PC-3 (cell line): Measurements from ENCODE around the gene THEM4. TPM values are rescaled to one million over a fixed set of nuclear protein-coding genes. Genes with fewer than 3 reads are reported as not detected.

Experiments used
- ATAC-seq: fragments of 200-7000 bp; cut with Tn5 transposase; 2 replicates; pipeline ENCODE4 v1.9.1; 2020; ENCODE audit warnings: mild to moderate bottlenecking, moderate library complexity
- BruUV-seq: library from RNA; stranded (reverse); fragments of 400-500 nt; replicated peaks from 2 replicates; lab custom pipeline; 2021; lab: Mats Ljungman, UMichigan
- CTCF ChIA-PET: fragments of 300-600 bp; sonication (Branson Sonifier 250); formaldehyde crosslinking; loops from one replicate; lab custom pipeline; 2022; ENCODE audit warnings: antibody characterized with exemption; lab: Charles Lee
- POLR2A ChIA-PET: fragments of 300-600 bp; sonication (Branson Sonifier 250); formaldehyde crosslinking; loops from one replicate; lab custom pipeline; 2022; ENCODE audit warnings: antibody characterized with exemption; ENCODE audit not compliant: unreplicated experiment; lab: Charles Lee
- DNase-seq: peaks from one replicate; pipeline ENCODE4 v3.0.0-alpha.2; 2015
- H2AFZ ChIP-seq: fragments of 300-600 bp; sonication (generic); 2 replicates; pipeline ENCODE4 v1.6.0; 2016; ENCODE audit warnings: antibody characterized with exemption, low read length
- H3F3A ChIP-seq: fragments of 300-600 bp; sonication (generic); one replicate; pipeline ENCODE4 v1.6.0; 2017; ENCODE audit warnings: antibody characterized with exemption, low read length, control low read depth, mild to moderate bottlenecking; ENCODE audit not compliant: unreplicated experiment
- H3K27ac ChIP-seq: fragments of 300-600 bp; sonication (generic); 2 replicates; pipeline ENCODE4 v1.5.1; 2016; ENCODE audit warnings: mild to moderate bottlenecking, low read length
- H3K27me3 ChIP-seq: fragments of 300-600 bp; sonication (generic); 2 replicates; pipeline ENCODE4 v1.6.1; 2016; ENCODE audit warnings: low read length, mixed read lengths
- H3K36me3 ChIP-seq: fragments of 300-600 bp; sonication (generic); 2 replicates; pipeline ENCODE4 v1.6.1; 2016; ENCODE audit warnings: low read depth, mixed run types, low read length, mixed read lengths
- H3K4me1 ChIP-seq: fragments of 300-600 bp; sonication (generic); 2 replicates; pipeline ENCODE4 v1.5.1; 2016; ENCODE audit warnings: low read length; ENCODE audit not compliant: insufficient read depth
- H3K4me2 ChIP-seq: fragments of 300-600 bp; sonication (generic); 2 replicates; pipeline ENCODE4 v1.6.0; 2016; ENCODE audit warnings: low read length
- H3K4me3 ChIP-seq: fragments of 300-600 bp; sonication (generic); 2 replicates; pipeline ENCODE4 v1.5.1; 2016; ENCODE audit warnings: mild to moderate bottlenecking, low read length, mixed read lengths
- H3K79me2 ChIP-seq: fragments of 300-600 bp; sonication (generic); 2 replicates; pipeline ENCODE4 v1.6.1; 2017; ENCODE audit warnings: low read length, mixed read lengths
- H3K9ac ChIP-seq: fragments of 300-600 bp; sonication (generic); 2 replicates; pipeline ENCODE4 v1.6.0; 2016; ENCODE audit warnings: mild to moderate bottlenecking, low read length
- H3K9me2 ChIP-seq: fragments of 300-600 bp; sonication (generic); replicated peaks from 2 replicates; pipeline ENCODE4 v1.6.1; 2016; ENCODE audit warnings: mixed run types, low read length, mixed read lengths
- H3K9me3 ChIP-seq: fragments of 300-600 bp; sonication (generic); 2 replicates; pipeline ENCODE4 v1.6.1; 2016; ENCODE audit warnings: low read length, mixed read lengths
- H4K20me1 ChIP-seq: fragments of 300-600 bp; sonication (generic); 2 replicates; pipeline ENCODE4 v1.6.1; 2016; ENCODE audit warnings: low read length, mixed read lengths
- CTCF ChIP-seq: fragments of 300-600 bp; sonication (generic); conservative IDR thresholded peaks from 2 replicates; pipeline ENCODE4 v1.5.1; 2017; ENCODE audit warnings: antibody characterized with exemption, low read depth, mild to moderate bottlenecking, low read length
- EZH2 ChIP-seq: fragments of 300-600 bp; sonication (generic); IDR thresholded peaks from one replicate; pipeline ENCODE4 v1.6.1; 2017; ENCODE audit warnings: antibody characterized with exemption, mild to moderate bottlenecking, low read length; ENCODE audit not compliant: unreplicated experiment
- EZH2phosphoT487 ChIP-seq: fragments of 300-600 bp; sonication (generic); IDR thresholded peaks from 2 replicates; pipeline ENCODE4 v1.6.1; 2018; ENCODE audit warnings: mild to moderate bottlenecking, antibody characterized with exemption, low read length, borderline replicate concordance
- intact Hi-C: fragments of 100-400 bp; cut with micrococcal nuclease; formaldehyde crosslinking; loops from 2 replicates; pipeline ENCODE4 v1.9.0; 2023
- total RNA-seq: library from RNA; depleted of rRNA; stranded (reverse); fragments of >200 nt; gene quantifications from 2 replicates; pipeline ENCODE4 v1.2.3, GENCODE V29; 2014

The THEM4 gene
- total RNA-seq, 1 experiment from 2014 or later: 18.1 TPM

- no TSS peak for BruUV-seq
- intact Hi-C loops: no loop called here
- ATAC-seq (no peak), DNase-seq (no peak)
- TF ChIP-seq EZH2 (no peak), CTCF (no peak), EZH2phosphoT487 (no peak)
- Histone ChIP-seq H3K36me3 (no peaks in the 10 kb centered on the region), H2AFZ (no peak overlapping the region), H3K27ac (no peak overlapping the region), H4K20me1 (no peaks in the 10 kb centered on the region), H3K4me1 (peaks cover 47% of the 10 kb centered on the region), H3K4me3 (no peak overlapping the region), H3K9me3 (no peaks in the 10 kb centered on the region), H3K79me2 (no peaks in the 10 kb centered on the region), H3K27me3 (no peaks in the 10 kb centered on the region), H3K9ac (no peak overlapping the region), H3K4me2 (no peak overlapping the region), H3K9me2 (no peaks in the 10 kb centered on the region), H3F3A (no peaks in the 10 kb centered on the region)
- ChIA-PET CTCF (no interaction called here), POLR2A (no interaction called here)
Observed at GRCh38 chr1:151939779-151940178, 30.5 kb upstream of the THEM4 start.

- no peaks in the 10 kb centered on the region for H4K20me1 ChIP-seq
- BruUV-seq: no TSS peak
- ChIA-PET CTCF (no interaction called here), POLR2A (no interaction called here)
- peaks cover 45% of the 10 kb centered on the region for H3K4me1 ChIP-seq
- H3K27ac ChIP-seq: no peak overlapping the region
- H3F3A ChIP-seq: no peaks in the 10 kb centered on the region
- intact Hi-C loops: no loop called here
- no peak overlapping the region for H3K4me3 ChIP-seq
- no peak overlapping the region for H3K4me2 ChIP-seq
- H3K79me2 ChIP-seq: no peaks in the 10 kb centered on the region
- no peaks in the 10 kb centered on the region for H3K9me3 ChIP-seq
- H3K9me2 ChIP-seq: no peaks in the 10 kb centered on the region
- no peaks in the 10 kb centered on the region for H3K36me3 ChIP-seq
- ATAC-seq (no peak), DNase-seq (no peak)
- TF ChIP-seq EZH2phosphoT487 (no peak), CTCF (no peak), EZH2 (no peak)
- no peak overlapping the region for H3K9ac ChIP-seq
- H2AFZ ChIP-seq: no peak overlapping the region
- no peaks in the 10 kb centered on the region for H3K27me3 ChIP-seq
Observed at GRCh38 chr1:151939141-151939540, 29.8 kb upstream of the THEM4 start.

GRCh38 chr1:151936653-151937052 is 27.3 kb upstream of the THEM4 start:
- BruUV-seq: TSS peak; percentile 93
- Histone ChIP-seq H3K9me2 (no peaks in the 10 kb centered on the region), H2AFZ (peak overlapping the region; percentile 40), H3K9me3 (no peaks in the 10 kb centered on the region), H3K4me3 (no peak overlapping the region; the same call in 1 of the 2 replicates), H3K79me2 (no peaks in the 10 kb centered on the region), H3K9ac (peak overlapping the region; percentile 41), H3K27me3 (no peaks in the 10 kb centered on the region), H3K36me3 (no peaks in the 10 kb centered on the region), H3F3A (no peaks in the 10 kb centered on the region), H3K4me2 (peak overlapping the region; percentile 14), H3K27ac (peak overlapping the region; percentile 60), H4K20me1 (no peaks in the 10 kb centered on the region), H3K4me1 (peaks cover 38% of the 10 kb centered on the region)
- ATAC-seq: peak; percentile 5; the same call in 1 of the 2 replicates
- ChIA-PET CTCF (interaction anchor here (0.6 to 4.2 kb wide), 12 partner anchors 8 to 77 kb away, joined by 3 to 46 read pairs (median 4); no protein-coding TSS in a partner anchor), POLR2A (interaction anchor here (0.5 to 2.0 kb wide), 7 partner anchors 10 to 65 kb away, joined by 3 to 23 read pairs (median 5); partner anchors contain the start of gene S100A10)
- intact Hi-C loops: loop anchor here (1.0 kb wide), 1 partner anchor 10 kb away; no protein-coding TSS in a partner anchor
- TF ChIP-seq EZH2 (no peak), CTCF (no peak), EZH2phosphoT487 (no peak)
- no peak for DNase-seq
